Body of pancreas (tissue), 4 donors: Measurements from ENCODE around the gene ERC2. TPM values are rescaled to one million over a fixed set of nuclear protein-coding genes. Genes with fewer than 3 reads are reported as not detected.

Experiments used
- ATAC-seq: fragments of 150-250 bp; one replicate; pipeline ENCODE4 v1.9.1; 2016
- DNase-seq, 4 donors: peaks; one replicate each; pipeline ENCODE4 v3.0.0-alpha.2; 2019
- H3K27ac ChIP-seq, 4 donors: fragments of 200-600 bp; sonication (generic); 1 replicate in 3 of 4; 2 replicates in 1 of 4; pipeline versions ENCODE4 v1.5.1 to v1.6.1; 2016 to 2019; ENCODE audit warnings: mild to moderate bottlenecking in 1 of 4, mixed read lengths in 1 of 4, moderate library complexity in 1 of 4
- H3K27me3 ChIP-seq, 2 donors: fragments of 200-600 bp; sonication (generic); one replicate each; pipeline ENCODE4 v1.6.0; 2016; ENCODE audit warnings: mild to moderate bottlenecking in 1 of 2
- H3K36me3 ChIP-seq, 2 donors: fragments of 200-600 bp; sonication (generic); replicated peaks in 1 of 2; 2 replicates each; pipeline ENCODE4 v1.5.1; 2016; ENCODE audit warnings: low read depth in 2 of 2; ENCODE audit not compliant: insufficient read depth in 1 of 2
- H3K4me1 ChIP-seq: fragments of 200-600 bp; sonication (generic); one replicate; pipeline ENCODE4 v1.6.0; 2016
- H3K4me3 ChIP-seq, 2 donors: fragments of 200-600 bp; sonication (generic); 1 replicate in 1 of 2; 2 replicates in 1 of 2; pipeline ENCODE4 v1.5.1; 2016 to 2019
- H3K9me3 ChIP-seq, 3 donors: fragments of 200-600 bp; sonication (generic); 1 replicate in 2 of 3; 2 replicates in 1 of 3; pipeline ENCODE4 v1.5.1; 2016
- CTCF ChIP-seq, 7 experiments: fragments of 450-650 bp in 4 of 7; fragments of 200-600 bp in 3 of 7; sonication (generic) in 3 of 7; IDR thresholded peaks; one replicate each; pipeline ENCODE4 v1.5.1; 2016 to 2019; ENCODE audit warnings: antibody characterized with exemption in 7 of 7
- POLR2A ChIP-seq, 3 donors: fragments of 450-650 bp; IDR thresholded peaks; one replicate each; pipeline ENCODE4 v1.6.1; 2016; ENCODE audit warnings: antibody characterized with exemption in 3 of 3, mild to moderate bottlenecking in 2 of 3
- WGBS, 2 donors: methylation state at CpG; one replicate each; pipeline ENCODE4 v1.1.5; 2017; 5-methylcytosine and 5-hydroxymethylcytosine counted together
- intact Hi-C: fragments of 100-400 bp; cut with DNase I; formaldehyde crosslinking; loops from one replicate; pipeline ENCODE4 v1.15.1; 2023
- total RNA-seq, 2 donors: library from RNA; depleted of rRNA; stranded (reverse); fragments of >200 nt; gene quantifications; one replicate each; pipeline ENCODE4 v1.1.0, GENCODE V29; 2016

Gene ERC2
- total RNA-seq, 2 donors from 2014 or later = 4.0 to 4.7 TPM

GRCh38 chr3:56096999-56097398 is 371.3 kb downstream of the ERC2 start:
- WGBS, 2 donors = 71 to 85% methylated on average over 2 of the region's 2 CpGs
- Histone ChIP-seq H3K4me1 (no peaks in the 10 kb centered on the region), H3K27ac (no peak overlapping the region), H3K4me3 (no peak overlapping the region), H3K9me3 (no peaks in the 10 kb centered on the region), H3K36me3 (no peaks in the 10 kb centered on the region), H3K27me3 (no peaks in the 10 kb centered on the region)
- ATAC-seq (no peak), DNase-seq (no peak)
- TF ChIP-seq CTCF (IDR thresholded peaks at IDR 0.05) = no peak
- TF ChIP-seq POLR2A (IDR thresholded peaks at IDR 0.05) = no peak
- intact Hi-C loops = no loop called here

GRCh38 chr3:56094170-56094569 is 374.1 kb downstream of the ERC2 start:
- no peaks in the 10 kb centered on the region for H3K27me3 ChIP-seq

GRCh38 chr3:56089739-56090138 is 378.5 kb downstream of the ERC2 start:
- Histone ChIP-seq H3K27ac (no peak overlapping the region), H3K4me3 (no peak overlapping the region), H3K9me3 (no peaks in the 10 kb centered on the region), H3K27me3 (no peaks in the 10 kb centered on the region), H3K4me1 (no peaks in the 10 kb centered on the region), H3K36me3 (no peaks in the 10 kb centered on the region)
- ATAC-seq = no peak
- intact Hi-C loops = no loop called here
- WGBS, 2 donors = 72 to 92% methylated on average over 2 of the region's 2 CpGs
- DNase-seq = no peak
- TF ChIP-seq POLR2A (IDR thresholded peaks at IDR 0.05) (no peak), CTCF (IDR thresholded peaks at IDR 0.05) (no peak)

More at GRCh38 chr3:56094170-56094569, 374.1 kb downstream of the ERC2 start:
- Histone ChIP-seq H3K4me3 (no peak overlapping the region), H3K9me3 (no peaks in the 10 kb centered on the region), H3K27ac (no peak overlapping the region), H3K36me3 (no peaks in the 10 kb centered on the region), H3K4me1 (no peaks in the 10 kb centered on the region)
- TF ChIP-seq CTCF (IDR thresholded peaks at IDR 0.05) (no peak), POLR2A (IDR thresholded peaks at IDR 0.05) (no peak)
- no peak for DNase-seq
- intact Hi-C loops = no loop called here
- ATAC-seq = no peak

GRCh38 chr3:56087451-56088053 is 380.7 kb downstream of the ERC2 start:
- DNase-seq = no peak
- Histone ChIP-seq H3K4me1 (no peaks in the 10 kb centered on the region), H3K4me3 (no peak overlapping the region), H3K9me3 (no peaks in the 10 kb centered on the region), H3K27me3 (no peaks in the 10 kb centered on the region), H3K36me3 (no peaks in the 10 kb centered on the region), H3K27ac (no peak overlapping the region)
- intact Hi-C loops = no loop called here
- WGBS, 2 donors = 67 to 72% methylated on average over 10 of the region's 10 CpGs
- ATAC-seq = no peak
- TF ChIP-seq CTCF (IDR thresholded peaks at IDR 0.05) (no peak), POLR2A (IDR thresholded peaks at IDR 0.05) (no peak)

- H3K9me3 ChIP-seq = no peaks in the 10 kb centered on the region
- H3K4me1 ChIP-seq = no peaks in the 10 kb centered on the region
- WGBS, 2 donors = 28 to 43% methylated on average over 1 of the region's 1 CpG
- TF ChIP-seq POLR2A (IDR thresholded peaks at IDR 0.05) (no peak), CTCF (IDR thresholded peaks at IDR 0.05) (no peak)
- no peak overlapping the region for H3K27ac ChIP-seq
- no peak for ATAC-seq
- intact Hi-C loops = no loop called here
- no peaks in the 10 kb centered on the region for H3K27me3 ChIP-seq
- no peaks in the 10 kb centered on the region for H3K36me3 ChIP-seq
- no peak overlapping the region for H3K4me3 ChIP-seq
- DNase-seq = no peak
Observed at GRCh38 chr3:56086355-56086754, 381.9 kb downstream of the ERC2 start.
